A673 (cell line): ENCODE measurements around the gene CPAMD8. TPM values are rescaled to one million over a fixed set of nuclear protein-coding genes. Genes with fewer than 3 reads are reported as not detected.
"Not testable (repeated sequence)": the region's sequence is repeated elsewhere in the genome, so short reads cannot be mapped to it uniquely, and the experiment has no call there.

Experiments
- BruUV-seq: library from RNA; stranded (reverse); fragments of 400-500 nt; replicated peaks from 2 replicates; lab custom pipeline; 2021; lab: Mats Ljungman, UMichigan
- CTCF ChIA-PET: fragments of 300-600 bp; sonication (Branson Sonifier 250); formaldehyde crosslinking; loops from one replicate; lab custom pipeline; 2022; ENCODE audit warnings: antibody characterized with exemption; lab: Charles Lee
- POLR2A ChIA-PET: fragments of 300-600 bp; sonication (Branson Sonifier 250); formaldehyde crosslinking; loops from one replicate; lab custom pipeline; 2022; ENCODE audit warnings: antibody characterized with exemption; ENCODE audit not compliant: low non-redundant PET; lab: Charles Lee
- DNase-seq: peaks from one replicate; pipeline ENCODE4 v3.0.0-alpha.2; 2015; ENCODE audit warnings: low spot score
- H3K27ac ChIP-seq: fragments of 200-600 bp; sonication (generic); 2 replicates; pipeline ENCODE4 v1.5.1; 2016; ENCODE audit warnings: mixed run types, low read depth, mild to moderate bottlenecking, mixed read lengths, antibody characterized with exemption, low read length; ENCODE audit not compliant: poor library complexity, severe bottlenecking
- H3K27me3 ChIP-seq: fragments of 200-600 bp; sonication (generic); replicated peaks from 2 replicates; pipeline ENCODE4 v1.6.1; 2017; ENCODE audit warnings: mixed run types, low read depth, mild to moderate bottlenecking, mixed read lengths, antibody characterized with exemption, low read length; ENCODE audit not compliant: insufficient read depth, poor library complexity
- H3K36me3 ChIP-seq: fragments of 200-600 bp; sonication (generic); 2 replicates; pipeline ENCODE4 v1.6.1; 2016; ENCODE audit warnings: mixed run types, mild to moderate bottlenecking, mixed read lengths, antibody characterized with exemption, low read length; ENCODE audit not compliant: insufficient read depth, poor library complexity, severe bottlenecking
- H3K4me1 ChIP-seq: fragments of 200-600 bp; sonication (generic); 2 replicates; pipeline ENCODE4 v1.6.1; 2017; ENCODE audit warnings: mixed run types, mild to moderate bottlenecking, mixed read lengths, antibody characterized with exemption, low read length; ENCODE audit not compliant: insufficient read depth, poor library complexity, severe bottlenecking
- H3K4me3 ChIP-seq: fragments of 200-600 bp; sonication (generic); 2 replicates; pipeline ENCODE4 v1.5.1; 2016; ENCODE audit warnings: low read depth, mixed run types, mild to moderate bottlenecking, mixed read lengths, low read length; ENCODE audit not compliant: poor library complexity, severe bottlenecking
- H3K9me3 ChIP-seq: fragments of 200-600 bp; sonication (generic); 2 replicates; pipeline ENCODE4 v1.6.1; 2016; ENCODE audit warnings: mixed run types, low read depth, mild to moderate bottlenecking, mixed read lengths, antibody characterized with exemption, low read length; ENCODE audit not compliant: poor library complexity, severe bottlenecking
- CTCF ChIP-seq: fragments of 300-800, 200-600 bp; sonication (generic); conservative IDR thresholded peaks from 2 replicates; pipeline ENCODE4 v1.5.1; 2017; ENCODE audit warnings: low read depth, mild to moderate bottlenecking, antibody characterized with exemption, low read length, moderate library complexity, mixed read lengths
- EZH2 ChIP-seq: fragments of 200-600 bp; sonication (generic); IDR thresholded peaks from 2 replicates; pipeline ENCODE4 v1.6.1; 2017; ENCODE audit warnings: borderline replicate concordance, low read depth, mild to moderate bottlenecking, mixed read lengths, antibody characterized with exemption, low read length; ENCODE audit not compliant: poor library complexity, severe bottlenecking
- intact Hi-C: fragments of 100-400 bp; cut with micrococcal nuclease; formaldehyde crosslinking; loops from one replicate; pipeline ENCODE4 v1.10.0; 2022; ENCODE audit not compliant: unreplicated experiment
- total RNA-seq: library from RNA; stranded (reverse); gene quantifications from 2 replicates; pipeline ENCODE4 v1.2.3, GENCODE V29; 2021

CPAMD8 gene
- total RNA-seq, 1 experiment from 2014 or later = 0.82 TPM

DNA sequence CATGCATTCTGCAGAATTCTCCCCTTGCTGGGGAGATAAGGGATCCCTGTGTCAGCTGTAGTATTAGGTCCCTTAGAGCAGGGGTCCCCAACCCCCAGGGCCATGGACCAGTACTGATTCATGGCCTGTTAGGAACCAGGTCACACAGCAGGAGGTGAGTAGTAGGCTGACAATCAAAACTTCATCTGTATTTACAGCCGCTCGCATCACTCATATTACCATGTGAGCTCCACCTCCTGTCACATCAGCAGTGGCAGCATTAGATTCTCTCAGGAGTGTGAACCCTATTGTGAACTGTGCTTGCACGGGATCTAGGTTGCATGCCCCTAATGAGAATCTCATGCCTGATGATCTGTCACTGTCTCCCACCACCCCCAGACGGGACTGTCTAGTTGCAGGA is 37.9 kb downstream of the CPAMD8 start:
- CTCF ChIA-PET = no interaction called here
- Histone ChIP-seq H3K4me1 (no peaks in the 10 kb centered on the region), H3K9me3 (no peaks in the 10 kb centered on the region), H3K36me3 (no peaks in the 10 kb centered on the region), H3K27ac (no peak overlapping the region), H3K4me3 (no peak overlapping the region), H3K27me3 (no peaks in the 10 kb centered on the region)
- TF ChIP-seq EZH2 (no peak), CTCF (no peak)
- intact Hi-C loops = no loop called here
- DNase-seq = no peak
- POLR2A ChIA-PET = no interaction called here
- no TSS peak for BruUV-seq

DNA sequence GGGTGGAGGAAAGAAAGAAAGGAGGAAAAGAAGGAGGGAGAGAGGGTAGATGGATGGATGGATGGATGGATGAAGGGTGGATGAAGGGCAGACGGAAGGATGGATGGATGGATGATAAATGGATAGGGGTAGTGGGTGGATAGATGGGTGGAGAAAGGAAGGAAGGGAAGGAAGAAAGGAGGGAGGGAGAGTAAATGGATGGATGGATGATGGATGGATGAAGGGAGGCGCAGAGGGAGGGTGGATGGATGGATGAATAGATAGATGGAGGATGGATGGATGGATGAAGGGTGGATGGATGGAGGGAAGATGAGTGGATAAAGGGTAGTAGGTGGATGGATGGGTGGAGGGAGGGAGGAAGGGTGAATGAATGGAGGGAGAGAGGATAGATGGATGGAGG is 41.2 kb downstream of the CPAMD8 start:
- BruUV-seq = no TSS peak
- TF ChIP-seq EZH2 = no peak
- TF ChIP-seq CTCF = no peak
- H3K27me3 ChIP-seq = no peaks in the 10 kb centered on the region
- DNase-seq = no peak
- H3K36me3 ChIP-seq = no peaks in the 10 kb centered on the region
- no peaks in the 10 kb centered on the region for H3K9me3 ChIP-seq
- no peak overlapping the region for H3K27ac ChIP-seq
- intact Hi-C loops = no loop called here
- CTCF ChIA-PET = no interaction called here
- H3K4me3 ChIP-seq = no peak overlapping the region
- H3K4me1 ChIP-seq = no peaks in the 10 kb centered on the region
- POLR2A ChIA-PET = no interaction called here

GRCh38 chr19:16982586-16982985 is 44.0 kb downstream of the CPAMD8 start:
- H3K27ac ChIP-seq, DNase-seq, H3K27me3 ChIP-seq, POLR2A ChIA-PET, CTCF ChIA-PET, BruUV-seq, intact Hi-C loops, H3K4me1 ChIP-seq, H3K9me3 ChIP-seq, H3K36me3 ChIP-seq, H3K4me3 ChIP-seq: not testable (repeated sequence)
